Endodermal cell (in vitro differentiated cells): Measurements from ENCODE around the gene NANOS2. TPM values are rescaled to one million over a fixed set of nuclear protein-coding genes. Genes with fewer than 3 reads are reported as not detected.

Experiments
- DNase-seq: peaks from one replicate; pipeline ENCODE4 v3.0.0-alpha.2; 2017
- H3K27ac ChIP-seq: 2 replicates; pipeline ENCODE4 v1.5.1; 2013; ENCODE audit warnings: mild to moderate bottlenecking, low read depth, low read length, moderate library complexity
- H3K27me3 ChIP-seq: 2 replicates; pipeline ENCODE4 v1.6.1; 2013; ENCODE audit warnings: mild to moderate bottlenecking, low read length, moderate library complexity; ENCODE audit not compliant: insufficient read depth, control insufficient read depth, poor library complexity, severe bottlenecking
- H3K36me3 ChIP-seq: 2 replicates; pipeline ENCODE4 v1.7.0; 2013; ENCODE audit warnings: mild to moderate bottlenecking, low read length, moderate library complexity; ENCODE audit not compliant: control insufficient read depth, insufficient read depth
- H3K4me1 ChIP-seq: one replicate; pipeline ENCODE4 v1.7.0; 2013; ENCODE audit warnings: low read length; ENCODE audit not compliant: control insufficient read depth, insufficient read depth
- H3K4me3 ChIP-seq: 2 replicates; pipeline ENCODE4 v1.5.1; 2013; ENCODE audit warnings: mild to moderate bottlenecking, low read length, moderate library complexity
- H3K9ac ChIP-seq: 2 replicates; pipeline ENCODE4 v1.6.1; 2013; ENCODE audit warnings: mild to moderate bottlenecking, low read length, moderate library complexity; ENCODE audit not compliant: poor library complexity, severe bottlenecking; ENCODE audit errors: extremely low read depth
- H3K9me3 ChIP-seq: 2 replicates; pipeline ENCODE4 v1.6.1; 2013; ENCODE audit warnings: mild to moderate bottlenecking, low read length, moderate library complexity; ENCODE audit not compliant: control insufficient read depth
- H3K27ac Mint-ChIP-seq: 2 replicates; pipeline ENCODE4 v1.8.0; 2020; ENCODE audit warnings: mixed read lengths
- H3K27me3 Mint-ChIP-seq: 2 replicates; pipeline ENCODE4 v1.8.0; 2021; ENCODE audit warnings: mild to moderate bottlenecking, mixed read lengths; ENCODE audit not compliant: insufficient read depth
- H3K36me3 Mint-ChIP-seq: 2 replicates; pipeline ENCODE4 v1.8.0; 2020; ENCODE audit warnings: low read depth, mixed read lengths
- H3K4me1 Mint-ChIP-seq: 2 replicates; pipeline ENCODE4 v1.8.0; 2020; ENCODE audit warnings: mixed read lengths
- H3K4me3 Mint-ChIP-seq: 2 replicates; pipeline ENCODE4 v1.8.0; 2020; ENCODE audit warnings: mild to moderate bottlenecking, moderate library complexity, mixed read lengths
- H3K9me3 Mint-ChIP-seq: 2 replicates; pipeline ENCODE4 v1.8.0; 2020; ENCODE audit warnings: mild to moderate bottlenecking, mixed read lengths
- WGBS, 2 experiments: methylation state at CpG; one replicate each; pipeline versions ENCODE4 v1.1.5 to v1.1.7; 2013; ENCODE audit warnings: missing lambda C conversion rate in 2 of 2, mixed read lengths in 1 of 2; ENCODE audit not compliant: insufficient coverage in 1 of 2, insufficient read length in 1 of 2; 5-methylcytosine and 5-hydroxymethylcytosine counted together
- total RNA-seq, 2 donors: library from RNA; stranded (reverse); fragmentation: NEBNext Ultra II Directional in 1 of 2; extraction: Animal tissue kit (Norgen Biotek cat#: 25700) in 1 of 2; gene quantifications; 2 replicates in 1 of 2; 3 replicates in 1 of 2; pipeline ENCODE4 v1.2.1, GENCODE V29; 2021
- TF ChIP-seq, protein P1 (sequence below): fragments of 200-600 bp; sonication (generic); conservative IDR thresholded peaks from 2 replicates; pipeline ENCODE4 v1.5.0; 2021; ENCODE audit warnings: antibody characterized with exemption, mild to moderate bottlenecking

The NANOS2 gene
- total RNA-seq, 2 donors from 2014 or later = not detected

DNA sequence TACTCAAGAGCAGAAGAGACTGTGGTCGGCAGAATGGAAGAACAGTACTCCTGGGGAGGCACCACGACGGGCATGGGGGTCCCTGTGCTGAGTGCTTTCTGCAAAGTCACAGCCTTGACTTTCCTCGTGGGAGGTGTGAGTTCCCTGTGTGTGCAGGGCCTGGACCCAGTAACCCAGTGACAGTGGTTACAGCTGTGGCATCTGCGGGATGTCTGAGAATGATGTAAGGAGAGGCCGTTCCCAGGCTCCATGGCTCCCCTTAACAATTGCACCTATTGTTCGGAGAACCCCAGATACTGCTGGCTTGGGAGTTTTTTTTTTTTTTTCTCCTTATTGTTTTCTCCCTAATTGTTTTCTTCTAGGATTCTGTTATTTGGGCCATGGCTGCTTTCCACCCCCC lies 5.1 kb upstream of the NANOS2 start:
- Histone ChIP-seq H3K9ac (no peak overlapping the region), H3K9me3 (no peaks in the 10 kb centered on the region), H3K4me1 (no peaks in the 10 kb centered on the region), H3K36me3 (no peaks in the 10 kb centered on the region), H3K27me3 (no peaks in the 10 kb centered on the region), H3K4me3 (no peak overlapping the region), H3K27ac (peak overlapping the region; percentile 44)
- DNase-seq = no peak
- Mint-ChIP-seq H3K36me3 (no peaks in the 10 kb centered on the region), H3K9me3 (no peaks in the 10 kb centered on the region), H3K27ac (no peak overlapping the region), H3K27me3 (peaks cover 1% of the 10 kb centered on the region), H3K4me3 (no peak overlapping the region), H3K4me1 (peaks cover 6% of the 10 kb centered on the region)
- TF ChIP-seq, protein P1, sequence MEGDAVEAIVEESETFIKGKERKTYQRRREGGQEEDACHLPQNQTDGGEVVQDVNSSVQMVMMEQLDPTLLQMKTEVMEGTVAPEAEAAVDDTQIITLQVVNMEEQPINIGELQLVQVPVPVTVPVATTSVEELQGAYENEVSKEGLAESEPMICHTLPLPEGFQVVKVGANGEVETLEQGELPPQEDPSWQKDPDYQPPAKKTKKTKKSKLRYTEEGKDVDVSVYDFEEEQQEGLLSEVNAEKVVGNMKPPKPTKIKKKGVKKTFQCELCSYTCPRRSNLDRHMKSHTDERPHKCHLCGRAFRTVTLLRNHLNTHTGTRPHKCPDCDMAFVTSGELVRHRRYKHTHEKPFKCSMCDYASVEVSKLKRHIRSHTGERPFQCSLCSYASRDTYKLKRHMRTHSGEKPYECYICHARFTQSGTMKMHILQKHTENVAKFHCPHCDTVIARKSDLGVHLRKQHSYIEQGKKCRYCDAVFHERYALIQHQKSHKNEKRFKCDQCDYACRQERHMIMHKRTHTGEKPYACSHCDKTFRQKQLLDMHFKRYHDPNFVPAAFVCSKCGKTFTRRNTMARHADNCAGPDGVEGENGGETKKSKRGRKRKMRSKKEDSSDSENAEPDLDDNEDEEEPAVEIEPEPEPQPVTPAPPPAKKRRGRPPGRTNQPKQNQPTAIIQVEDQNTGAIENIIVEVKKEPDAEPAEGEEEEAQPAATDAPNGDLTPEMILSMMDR = no peak
- WGBS, 2 experiments = 76 to 84% methylated on average over 5 to 6 of the region's 7 CpGs

DNA sequence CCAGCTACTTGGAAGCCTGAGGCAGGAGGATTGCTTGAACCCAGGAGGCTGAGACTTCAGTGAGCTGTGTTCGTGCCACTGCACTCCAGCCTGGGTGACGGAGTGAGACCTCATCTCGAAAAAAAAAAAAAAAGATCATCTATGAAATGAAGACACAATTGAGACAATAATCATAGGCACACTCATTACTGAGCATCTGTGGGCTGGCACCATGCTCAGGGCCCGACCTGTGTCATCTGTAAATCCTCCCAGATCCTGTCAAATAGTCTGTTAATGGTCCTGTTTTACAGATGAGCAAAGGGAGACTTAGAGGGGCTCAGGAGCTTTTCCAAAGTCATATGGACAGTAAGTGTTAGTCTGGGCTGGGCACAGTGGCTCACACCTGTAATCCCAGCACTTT lies 4.1 kb upstream of the NANOS2 start:
- Mint-ChIP-seq H3K27ac (no peak overlapping the region), H3K27me3 (peaks cover 2% of the 10 kb centered on the region), H3K9me3 (no peaks in the 10 kb centered on the region), H3K36me3 (no peaks in the 10 kb centered on the region), H3K4me3 (no peak overlapping the region), H3K4me1 (peaks cover 6% of the 10 kb centered on the region)
- H3K4me3 ChIP-seq = no peak overlapping the region
- TF ChIP-seq, protein P1 = no peak
- H3K4me1 ChIP-seq = no peaks in the 10 kb centered on the region
- no peaks in the 10 kb centered on the region for H3K36me3 ChIP-seq
- 86 to 90% methylated on average over 4 of the region's 4 CpGs for WGBS, 2 experiments
- H3K27ac ChIP-seq = no peak overlapping the region
- no peak overlapping the region for H3K9ac ChIP-seq
- H3K27me3 ChIP-seq = no peaks in the 10 kb centered on the region
- no peak for DNase-seq
- H3K9me3 ChIP-seq = no peaks in the 10 kb centered on the region

DNA sequence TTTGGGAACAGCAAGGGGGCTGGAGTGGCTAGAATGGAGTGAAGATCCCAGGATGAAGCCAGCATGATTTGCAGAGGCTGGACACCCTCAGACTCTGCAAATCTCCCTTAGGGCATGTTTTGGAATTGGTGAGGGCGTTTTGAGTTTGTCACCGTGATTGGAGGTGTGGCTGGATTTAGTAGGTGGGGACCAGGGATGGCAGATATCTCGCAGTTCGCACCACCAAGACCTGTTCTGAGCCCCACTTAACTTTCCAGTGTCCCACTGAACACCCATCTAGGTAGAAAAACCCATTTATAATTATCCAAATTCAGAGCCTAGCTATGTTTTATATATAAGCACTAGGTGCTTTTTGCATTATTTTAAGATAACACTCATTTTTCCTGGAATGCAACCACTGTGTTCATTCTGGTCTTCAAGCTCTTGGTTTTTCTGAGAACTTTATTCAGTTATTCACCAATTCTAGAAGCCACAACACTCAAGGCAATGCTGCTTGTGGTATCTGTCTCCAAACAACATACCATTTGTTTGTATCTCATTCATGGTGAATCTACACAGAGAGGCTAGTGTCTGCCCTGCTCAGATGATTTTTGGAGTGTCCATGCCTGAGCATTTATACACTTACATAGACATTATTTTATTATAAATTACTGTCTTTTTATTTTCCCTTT lies 3.0 kb upstream of the NANOS2 start:
- H3K27me3 ChIP-seq = no peaks in the 10 kb centered on the region
- H3K27me3 Mint-ChIP-seq = peaks cover 3% of the 10 kb centered on the region
- TF ChIP-seq, protein P1 = no peak
- no peak overlapping the region for H3K4me3 Mint-ChIP-seq
- H3K36me3 Mint-ChIP-seq = no peaks in the 10 kb centered on the region
- no peaks in the 10 kb centered on the region for H3K9me3 Mint-ChIP-seq
- no peaks in the 10 kb centered on the region for H3K4me1 ChIP-seq
- no peak overlapping the region for H3K27ac ChIP-seq
- H3K9me3 ChIP-seq = no peaks in the 10 kb centered on the region
- 80% methylated on average over 2 of the region's 4 CpGs; no CpG with 5 or more reads in 1 of the 2 experiments for WGBS, 2 experiments
- DNase-seq = no peak
- H3K4me3 ChIP-seq = no peak overlapping the region
- no peak overlapping the region for H3K9ac ChIP-seq
- no peak overlapping the region for H3K27ac Mint-ChIP-seq
- H3K4me1 Mint-ChIP-seq = peaks cover 6% of the 10 kb centered on the region
- H3K36me3 ChIP-seq = no peaks in the 10 kb centered on the region
